ENCODE results near the gene ZFP62. TPM values are rescaled to one million over a fixed set of nuclear protein-coding genes. Genes with fewer than 3 reads are reported as not detected.

The ZFP62 gene
- total RNA-seq, 1 donor: 11.3 TPM

GRCh38 chr5:180813420-180813819 is 47.7 kb downstream of the ZFP62 start:
- no peak for DNase-seq (ENCODE audit: low read depth in 2 of 3, low spot score in 2 of 3)

- no peak for DNase-seq (ENCODE audit: low read depth in 2 of 3, low spot score in 2 of 3)
Measured at GRCh38 chr5:180811623-180812124, 49.4 kb downstream of the ZFP62 start.

- peak in 2 of 3 donors; percentile 70 to 71 for DNase-seq (ENCODE audit: low read depth in 2 of 3, low spot score in 2 of 3)
Measured at GRCh38 chr5:180810959-180811622, 50.0 kb downstream of the ZFP62 start.

DNA sequence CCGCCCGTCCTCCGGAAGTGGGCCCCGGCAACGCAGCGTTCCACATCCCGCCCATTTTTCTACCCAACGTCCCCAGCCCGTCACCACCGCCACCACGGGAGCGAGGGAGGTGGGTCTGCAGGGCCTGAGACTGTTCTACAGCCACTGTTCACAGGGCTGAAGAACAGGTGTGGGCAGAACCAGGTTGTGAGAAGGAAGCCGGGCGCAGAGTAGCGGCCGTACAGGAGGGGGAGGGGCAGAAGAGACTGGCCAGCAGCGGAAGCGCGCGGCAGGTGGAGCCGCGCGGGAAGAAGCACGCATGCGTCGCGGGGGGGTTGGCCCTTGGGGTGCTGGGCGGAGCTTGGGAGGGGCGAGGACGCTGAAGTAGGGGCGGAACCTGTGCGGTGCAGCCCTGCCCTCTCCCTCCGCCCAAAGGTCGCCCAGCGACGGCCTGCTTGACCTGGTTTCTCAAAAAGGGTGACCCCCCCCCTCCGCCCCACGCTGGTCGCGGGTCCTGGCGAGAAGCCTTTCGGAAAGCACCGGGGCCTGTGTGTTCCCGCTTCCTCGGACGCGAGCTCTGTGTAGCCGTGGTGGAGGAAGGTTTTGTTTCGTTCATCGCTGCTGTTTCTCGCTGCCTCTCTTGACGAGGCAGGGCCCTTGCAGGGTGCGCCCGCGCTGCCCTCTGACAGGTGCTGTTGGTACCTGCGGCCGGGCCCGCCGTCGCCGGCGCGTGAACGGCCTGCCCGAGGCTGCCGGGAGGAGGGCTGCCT is 50.7 kb downstream of the ZFP62 start:
- peak; percentile 96 to 99 (median 98) for DNase-seq (ENCODE audit: low read depth in 2 of 3, low spot score in 2 of 3)

- peak; percentile 82 to 90 (median 85) for DNase-seq (ENCODE audit: low read depth in 2 of 3, low spot score in 2 of 3)
Measured at GRCh38 chr5:180809403-180810209, 51.5 kb downstream of the ZFP62 start.

GRCh38 chr5:180808461-180809000 is 52.5 kb downstream of the ZFP62 start:
- no peak for DNase-seq (ENCODE audit: low read depth in 2 of 3, low spot score in 2 of 3)

GRCh38 chr5:180807654-180808414 is 53.2 kb downstream of the ZFP62 start:
- no peak for DNase-seq (ENCODE audit: low read depth in 2 of 3, low spot score in 2 of 3)

DNA sequence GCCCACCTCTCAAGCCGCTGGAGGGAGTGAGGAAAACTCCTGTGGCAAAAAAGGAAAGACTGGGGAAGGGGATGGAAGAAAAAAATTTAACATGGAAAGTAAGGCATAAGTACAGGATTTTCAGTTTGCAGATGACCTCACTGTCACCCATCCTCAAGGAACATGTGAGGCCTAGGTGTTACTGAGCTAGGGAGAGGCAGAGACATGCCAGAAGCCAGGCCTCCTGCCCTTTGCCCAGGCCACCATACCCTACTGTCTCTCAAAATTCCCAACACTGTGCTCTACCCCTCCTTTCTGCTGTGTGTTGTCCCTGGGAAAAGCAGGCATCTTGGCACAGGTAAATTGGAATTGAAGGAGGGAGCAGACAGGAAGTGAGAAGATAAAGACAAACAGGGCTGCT is 54.0 kb downstream of the ZFP62 start:
- no peak for DNase-seq (ENCODE audit: low read depth in 2 of 3, low spot score in 2 of 3)

DNA sequence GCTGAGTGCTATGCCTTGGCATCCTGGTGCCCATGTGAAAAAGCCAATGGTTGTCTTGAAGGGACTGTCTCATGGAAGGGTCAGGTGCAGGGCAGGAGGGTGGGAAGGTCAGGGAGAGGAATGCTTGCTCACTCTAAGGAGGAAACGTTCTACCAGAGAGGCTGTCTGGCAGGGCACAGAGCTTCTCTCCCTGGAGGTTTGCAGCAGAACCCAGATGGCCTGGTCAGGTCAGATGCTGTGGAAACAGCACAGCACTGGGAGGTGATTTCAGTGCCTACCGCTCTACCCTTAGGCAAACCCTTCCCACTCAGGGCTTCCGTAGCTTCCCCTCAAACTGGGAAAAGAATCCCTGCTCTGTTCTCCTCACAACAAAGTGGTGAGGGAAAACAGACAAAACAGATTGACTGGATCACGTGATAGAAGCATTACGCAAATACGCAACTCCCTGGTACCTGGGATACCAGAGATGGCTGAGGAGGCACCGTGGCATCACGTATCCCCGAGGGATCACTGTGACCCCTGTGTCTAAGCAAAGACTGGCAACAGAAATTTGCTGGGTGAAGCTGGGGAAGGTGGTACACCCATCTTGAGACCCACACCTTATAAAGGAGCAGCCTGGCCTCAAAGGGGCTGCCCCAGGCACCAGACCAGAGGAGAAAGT is 54.6 kb downstream of the ZFP62 start:
- DNase-seq (ENCODE audit: low read depth in 2 of 3, low spot score in 2 of 3): no peak

DNA sequence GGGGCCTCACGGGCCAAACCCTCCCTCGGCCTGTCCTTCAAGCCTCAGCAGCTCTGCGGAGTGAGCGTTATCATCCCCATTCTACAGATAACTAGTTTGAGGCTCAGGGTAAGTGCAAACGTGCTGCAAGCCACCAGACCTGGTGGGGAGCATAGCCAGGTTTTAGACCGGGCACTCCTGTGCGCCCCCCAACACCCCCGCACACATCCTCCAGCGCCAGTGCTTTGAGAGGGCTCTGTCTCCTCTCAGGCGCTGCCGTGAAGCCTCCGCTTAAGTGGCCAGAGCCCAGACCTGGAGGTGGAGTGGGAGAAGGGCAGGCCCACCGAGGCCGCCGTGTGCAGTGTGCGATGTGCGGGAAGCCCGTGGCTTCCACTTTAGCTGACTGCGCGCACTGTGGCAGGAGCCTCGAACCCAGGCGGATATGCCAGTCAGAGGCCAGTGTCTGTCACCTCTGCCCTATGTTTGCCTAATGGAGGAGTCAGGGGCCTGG is 56.9 kb downstream of the ZFP62 start:
- no peak for DNase-seq (ENCODE audit: low read depth in 2 of 3, low spot score in 2 of 3)

DNA sequence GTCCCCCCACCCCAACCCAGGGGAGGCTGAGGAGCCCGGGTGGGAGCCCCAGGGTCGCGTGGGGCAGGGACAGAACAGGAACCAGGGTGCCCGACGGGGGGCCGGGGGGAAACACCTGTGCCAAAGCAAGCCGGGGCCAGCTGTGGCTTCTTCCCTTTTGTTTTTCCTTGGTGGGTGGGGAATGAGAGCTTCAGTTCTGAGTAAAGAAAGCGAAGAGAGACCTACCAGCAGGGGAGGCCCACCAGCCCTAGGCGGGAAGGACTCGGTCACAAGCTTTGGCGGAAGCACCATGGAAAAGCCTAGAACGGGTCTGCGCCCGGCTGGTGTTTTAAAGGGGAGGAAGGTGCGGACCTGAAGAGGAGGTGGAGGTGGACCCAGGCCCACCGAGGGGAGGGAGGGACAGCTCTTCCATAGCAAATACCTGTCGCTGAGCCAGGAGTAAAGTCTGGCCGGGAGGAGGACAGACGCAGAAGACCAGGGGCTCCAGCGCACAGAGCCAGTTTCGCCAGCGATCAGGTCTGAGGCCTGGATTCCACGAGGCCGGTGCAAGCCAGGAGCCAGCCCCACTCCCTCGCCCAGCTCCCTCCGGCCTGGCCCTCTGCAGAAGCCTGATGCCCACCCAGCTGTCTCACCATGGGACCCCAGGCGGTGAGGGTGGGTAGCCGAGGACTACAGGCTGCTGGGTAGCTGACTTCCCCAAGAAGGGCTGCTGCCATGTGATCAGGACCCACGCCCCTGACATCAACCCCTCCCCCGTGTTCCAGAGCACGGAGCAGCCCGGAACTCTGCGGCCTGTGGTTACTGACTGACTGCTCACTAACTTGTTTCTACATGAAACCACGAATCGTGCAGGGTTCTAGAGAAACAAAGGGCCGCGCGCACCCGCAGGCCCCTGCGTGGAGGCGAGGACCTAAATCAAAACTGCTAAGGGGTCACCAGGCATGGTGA is 57.6 kb downstream of the ZFP62 start:
- DNase-seq (ENCODE audit: low read depth in 2 of 3, low spot score in 2 of 3): peak; percentile 41 to 96 (median 94)

DNA sequence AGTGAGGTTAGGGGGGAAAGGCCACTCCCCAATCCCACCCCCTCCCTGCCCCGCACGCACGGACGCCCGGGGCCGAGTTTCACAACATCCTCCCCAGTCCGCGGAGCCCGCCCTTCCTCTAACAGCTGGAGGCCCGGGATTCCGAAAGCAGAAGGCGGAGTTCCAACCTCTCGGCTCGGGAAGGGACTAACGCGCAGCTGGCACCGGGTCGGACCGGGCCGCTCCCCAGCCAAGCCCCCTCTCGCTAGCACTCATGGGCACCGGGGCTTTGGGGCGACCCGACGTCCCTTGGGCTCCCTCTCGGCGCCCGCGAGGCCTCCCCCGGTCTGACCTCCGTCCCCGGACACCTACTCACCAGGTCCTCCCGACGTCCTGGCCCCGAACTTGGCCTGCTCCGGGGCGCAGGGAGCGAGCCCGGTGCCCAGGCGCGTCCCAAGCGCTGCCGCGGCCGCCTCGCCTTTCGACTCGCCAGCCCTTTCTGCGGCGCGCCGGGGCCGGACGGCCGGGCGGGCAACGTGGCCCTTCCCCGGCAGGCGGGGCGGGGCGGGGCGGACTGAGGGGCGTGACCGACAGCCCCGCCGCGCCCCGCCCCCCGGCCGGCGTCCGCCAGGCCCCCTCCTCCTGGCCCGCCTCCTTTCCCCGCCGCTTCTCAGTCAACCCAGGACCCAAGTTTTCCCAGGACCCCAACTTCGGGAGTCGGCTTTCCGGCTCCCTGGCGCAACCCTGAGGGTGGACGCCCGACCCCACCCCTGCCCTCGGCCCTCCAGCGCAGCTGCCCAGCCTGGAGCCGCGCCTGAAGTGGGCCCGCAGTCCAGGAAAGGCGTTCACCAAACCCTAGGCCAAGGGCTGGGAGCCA is 58.5 kb downstream of the ZFP62 start, which contains the start of gene MGAT1:
TSS of gene MGAT1 (minus strand) at position 482 of the 856 bp plus-strand sequence. CDS start 9,835 bp downstream, outside the sequence.
- DNase-seq (ENCODE audit: low read depth in 2 of 3, low spot score in 2 of 3): peak; percentile 44 to 73 (median 67)

GRCh38 chr5:180801596-180802324 is 59.3 kb downstream of the ZFP62 start:
- DNase-seq (ENCODE audit: low read depth in 2 of 3, low spot score in 2 of 3): no peak

- DNase-seq (ENCODE audit: low read depth in 2 of 3, low spot score in 2 of 3): no peak
Measured at GRCh38 chr5:180799902-180800801, 60.9 kb downstream of the ZFP62 start.

DNA sequence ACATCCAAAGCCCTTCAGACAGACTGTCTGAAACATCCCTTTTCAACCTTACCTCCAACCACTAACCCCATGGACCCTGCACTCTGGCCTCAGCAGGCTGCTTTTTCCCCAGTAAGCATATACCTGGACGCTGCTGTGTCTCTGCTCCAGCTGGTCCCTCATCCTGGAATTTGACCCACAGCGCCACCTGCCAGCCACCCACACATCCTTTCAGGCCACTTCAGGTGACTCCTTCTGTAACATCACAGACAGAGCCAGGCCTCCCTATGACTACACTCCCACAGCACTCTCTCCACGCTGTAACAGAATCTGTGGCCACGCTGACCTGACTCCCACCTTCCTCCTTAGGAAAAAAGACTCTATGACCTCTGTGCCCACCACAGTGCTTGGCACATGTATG is 61.9 kb downstream of the ZFP62 start:
- no peak for DNase-seq (ENCODE audit: low read depth in 2 of 3, low spot score in 2 of 3)

- no peak for DNase-seq (ENCODE audit: low read depth in 2 of 3, low spot score in 2 of 3)
Measured at GRCh38 chr5:180798193-180798592, 62.9 kb downstream of the ZFP62 start.

Data from hematopoietic multipotent progenitor cell (in vitro differentiated cells).